ENCODE results near the gene CORT.
"Not testable (repeated sequence)": the region's sequence is repeated elsewhere in the genome, so short reads cannot be mapped to it uniquely, and the experiment has no call there.

CORT gene

GRCh38 chr1:10456048-10456447, 6.2 kb downstream of the CORT start:
- no peak overlapping the region for H3K4me3 ChIP-seq (ENCODE audit: low read length)
- TF ChIP-seq CTCF (conservative IDR thresholded peaks at IDR 0.05; ENCODE audit: low read length) = no peak
- DNase-seq (ENCODE audit: low read depth) = no peak

- peak; percentile 17 for DNase-seq (ENCODE audit: low read depth)
- no peak for TF ChIP-seq CTCF (conservative IDR thresholded peaks at IDR 0.05; ENCODE audit: low read length)
- H3K4me3 ChIP-seq (ENCODE audit: low read length) = no peak overlapping the region
Observed at GRCh38 chr1:10456661-10457060, 6.8 kb downstream of the CORT start.

- DNase-seq (ENCODE audit: low read depth); H3K4me3 ChIP-seq (ENCODE audit: low read length): not testable (repeated sequence)
Observed at GRCh38 chr1:10457462-10457861, 7.6 kb downstream of the CORT start.

GRCh38 chr1:10457875-10458274, 8.0 kb downstream of the CORT start:
- H3K4me3 ChIP-seq (ENCODE audit: low read length) = no peak overlapping the region
- DNase-seq (ENCODE audit: low read depth) = peak; percentile 4
- no peak for TF ChIP-seq CTCF (conservative IDR thresholded peaks at IDR 0.05; ENCODE audit: low read length)

- H3K4me3 ChIP-seq (ENCODE audit: low read length) = no peak overlapping the region
- TF ChIP-seq CTCF (conservative IDR thresholded peaks at IDR 0.05; ENCODE audit: low read length) = no peak
- peak; percentile 80 for DNase-seq (ENCODE audit: low read depth)
Observed at GRCh38 chr1:10459184-10459583, 9.4 kb downstream of the CORT start.

GRCh38 chr1:10467078-10467477, 17.2 kb downstream of the CORT start:
- no peak overlapping the region for H3K4me3 ChIP-seq (ENCODE audit: low read length)
- TF ChIP-seq CTCF (conservative IDR thresholded peaks at IDR 0.05; ENCODE audit: low read length) = no peak
- DNase-seq (ENCODE audit: low read depth) = no peak

GRCh38 chr1:10470043-10470442, 20.2 kb downstream of the CORT start:
- H3K4me3 ChIP-seq (ENCODE audit: low read length) = no peak overlapping the region
- no peak for TF ChIP-seq CTCF (conservative IDR thresholded peaks at IDR 0.05; ENCODE audit: low read length)
- DNase-seq (ENCODE audit: low read depth) = no peak

All from AG10803 (cell line).